GM12892 (cell line): ENCODE results near the gene REEP1.

ENCODE experiments used
- POLR2AphosphoS5 ChIP-seq: IDR thresholded peaks from 2 replicates; pipeline ENCODE4 v1.6.1; 2011; ENCODE audit warnings: low read depth, low read length, control low read depth
- TAF1 ChIP-seq: IDR thresholded peaks from 2 replicates; pipeline ENCODE4 v1.6.1; 2011; ENCODE audit warnings: low read depth, mild to moderate bottlenecking, control low read depth, low read length, borderline replicate concordance

GRCh38 chr2:86367499-86367777 is 30.0 kb upstream of the REEP1 start:
- no peak for TF ChIP-seq TAF1
- no peak for TF ChIP-seq POLR2AphosphoS5
